Glomerular visceral epithelial cell (primary cell): ENCODE measurements around the gene IL17REL.

ENCODE experiments used
- DNase-seq: peaks from one replicate; pipeline ENCODE4 v3.0.0-alpha.2; 2016; ENCODE audit errors: extremely low spot score

IL17REL gene

DNA sequence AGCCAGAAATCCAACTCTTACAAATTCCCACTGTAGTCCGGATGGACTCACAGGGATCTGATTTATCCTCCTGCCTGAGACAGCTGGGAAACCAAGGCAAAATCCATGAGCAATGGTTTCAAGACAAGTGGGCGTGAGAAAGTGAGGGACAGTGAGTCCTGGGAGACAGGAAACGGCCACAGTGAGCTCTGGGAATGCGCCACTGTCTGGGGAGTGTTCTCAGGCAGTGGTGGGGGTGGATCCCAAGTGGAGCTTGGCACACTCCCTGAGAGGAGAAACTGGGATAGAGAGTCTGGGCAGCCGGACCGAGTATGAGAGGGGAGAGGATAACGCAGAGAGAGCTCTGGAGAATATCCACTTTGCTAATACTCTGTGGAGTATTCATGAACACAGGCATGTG lies 9.8 kb downstream of the IL17REL start:
- DNase-seq = no peak

- no peak for DNase-seq
These were observed 11.0 kb downstream of the IL17REL start for GRCh38 chr22:50001388-50002231.

DNA sequence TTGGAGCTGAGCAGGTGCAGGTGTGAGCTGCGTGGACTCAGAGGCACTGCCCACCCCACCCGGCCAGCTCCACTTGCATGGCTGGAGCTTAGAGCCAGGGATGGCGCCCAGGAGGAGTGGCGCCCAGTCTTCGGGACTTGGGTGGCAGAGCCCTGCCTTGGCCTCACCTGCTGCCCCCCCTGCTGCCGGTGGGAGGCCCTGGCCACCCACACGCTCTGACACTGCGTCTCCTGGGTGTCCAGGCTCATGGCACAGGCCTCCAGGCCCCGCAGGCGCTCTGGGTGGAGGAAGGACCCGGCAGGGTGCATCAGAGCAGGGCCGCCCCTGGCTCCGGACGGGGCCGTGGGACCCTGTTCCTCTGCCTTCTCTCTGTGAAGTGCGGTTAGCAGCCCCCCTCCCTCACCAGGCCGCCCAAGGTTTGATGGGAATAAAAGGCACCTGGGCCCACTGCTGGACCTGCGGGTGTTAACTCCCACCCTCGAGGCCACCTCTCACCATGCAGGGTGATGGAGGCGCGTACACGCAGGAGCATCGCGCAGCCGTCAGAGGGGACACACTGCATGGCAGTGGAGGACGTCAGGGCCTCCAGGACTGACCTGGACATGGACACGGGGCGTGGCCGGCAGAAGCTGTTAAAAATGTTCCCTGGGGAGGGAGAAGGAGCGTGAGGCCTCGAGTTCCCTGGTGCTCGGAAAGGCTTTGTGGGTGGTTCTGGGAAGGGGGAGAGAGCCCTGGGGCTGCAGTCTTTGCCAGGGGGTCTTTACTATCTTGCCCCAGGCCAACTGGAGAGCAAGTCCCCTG lies 11.8 kb downstream of the IL17REL start:
- no peak for DNase-seq

DNA sequence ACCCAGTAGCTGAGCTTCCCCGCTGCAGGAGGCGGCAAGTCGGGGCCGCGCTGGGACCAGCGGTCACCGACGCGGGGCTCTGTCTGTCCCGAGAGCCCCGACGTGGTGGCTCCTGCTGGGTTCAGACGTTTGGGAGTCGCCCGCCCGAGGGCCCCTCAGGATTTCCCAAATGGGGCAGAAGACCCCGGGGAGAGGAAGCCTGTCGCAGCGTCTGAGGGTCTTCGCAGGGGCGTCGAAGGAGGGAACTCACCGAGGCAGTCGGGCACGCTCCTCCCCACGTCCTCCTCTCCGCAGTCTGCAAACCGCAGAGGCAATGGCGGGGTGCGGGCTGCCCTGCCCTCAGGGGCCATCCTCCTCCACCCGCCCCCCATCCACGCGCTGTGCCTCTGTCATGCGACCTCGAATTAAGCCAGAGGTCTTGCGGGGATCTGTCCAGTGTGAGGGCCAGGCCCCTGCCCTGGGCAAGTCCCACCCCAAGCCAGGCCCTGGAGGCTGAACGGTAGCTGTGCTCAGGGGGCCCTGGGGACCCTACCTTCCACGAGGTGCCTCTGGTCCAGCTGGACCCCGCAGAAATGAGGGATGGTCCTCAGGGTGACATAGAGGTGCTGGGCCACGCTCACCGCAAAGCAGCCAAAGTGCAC lies 12.5 kb downstream of the IL17REL start:
- DNase-seq = no peak

DNA sequence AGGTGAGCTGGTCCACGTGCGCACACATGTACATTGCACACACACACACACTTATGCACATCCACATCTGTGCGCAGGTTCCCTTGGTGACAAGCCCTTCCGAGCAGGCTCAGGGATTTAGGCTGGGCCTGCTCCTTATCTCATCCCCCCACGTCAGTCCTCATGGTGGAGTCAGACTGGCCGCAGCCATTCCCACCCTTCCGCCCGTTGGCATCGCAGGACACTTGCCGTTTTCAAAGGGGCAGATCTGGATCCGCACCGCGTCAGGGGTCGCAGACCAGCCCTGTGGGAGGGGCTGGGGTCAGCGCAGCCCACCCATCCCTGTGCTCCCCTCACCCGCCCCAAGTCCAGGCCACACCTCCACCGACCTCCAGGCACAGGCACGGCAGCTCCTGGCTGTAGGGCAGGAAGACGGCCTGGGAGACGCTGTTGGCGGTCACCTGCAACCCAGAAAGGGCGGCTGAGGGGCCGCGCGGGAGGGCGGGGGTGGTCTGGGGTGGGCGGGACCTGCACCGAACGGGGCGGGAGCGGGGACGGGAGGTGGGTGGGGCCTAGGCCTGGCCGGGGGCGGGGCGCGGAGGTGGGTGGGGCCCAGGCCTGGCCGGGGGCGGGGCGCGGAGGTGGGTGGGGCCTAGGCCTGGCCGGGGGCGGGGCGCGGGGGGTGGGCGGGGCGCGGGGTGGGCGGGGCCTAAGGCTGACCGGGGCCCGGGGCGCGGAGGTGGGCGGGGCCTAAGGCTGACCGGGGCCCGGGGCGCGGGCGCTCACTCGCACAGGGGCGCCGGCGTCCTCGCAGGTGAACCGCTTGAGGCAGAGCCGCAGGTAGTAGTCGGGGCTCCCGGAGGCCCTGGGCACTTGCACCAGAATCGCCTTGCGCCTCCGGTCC lies 13.3 kb downstream of the IL17REL start:
- no peak for DNase-seq

- no peak for DNase-seq
These were observed 13.9 kb downstream of the IL17REL start for GRCh38 chr22:49998718-49999062.

DNA sequence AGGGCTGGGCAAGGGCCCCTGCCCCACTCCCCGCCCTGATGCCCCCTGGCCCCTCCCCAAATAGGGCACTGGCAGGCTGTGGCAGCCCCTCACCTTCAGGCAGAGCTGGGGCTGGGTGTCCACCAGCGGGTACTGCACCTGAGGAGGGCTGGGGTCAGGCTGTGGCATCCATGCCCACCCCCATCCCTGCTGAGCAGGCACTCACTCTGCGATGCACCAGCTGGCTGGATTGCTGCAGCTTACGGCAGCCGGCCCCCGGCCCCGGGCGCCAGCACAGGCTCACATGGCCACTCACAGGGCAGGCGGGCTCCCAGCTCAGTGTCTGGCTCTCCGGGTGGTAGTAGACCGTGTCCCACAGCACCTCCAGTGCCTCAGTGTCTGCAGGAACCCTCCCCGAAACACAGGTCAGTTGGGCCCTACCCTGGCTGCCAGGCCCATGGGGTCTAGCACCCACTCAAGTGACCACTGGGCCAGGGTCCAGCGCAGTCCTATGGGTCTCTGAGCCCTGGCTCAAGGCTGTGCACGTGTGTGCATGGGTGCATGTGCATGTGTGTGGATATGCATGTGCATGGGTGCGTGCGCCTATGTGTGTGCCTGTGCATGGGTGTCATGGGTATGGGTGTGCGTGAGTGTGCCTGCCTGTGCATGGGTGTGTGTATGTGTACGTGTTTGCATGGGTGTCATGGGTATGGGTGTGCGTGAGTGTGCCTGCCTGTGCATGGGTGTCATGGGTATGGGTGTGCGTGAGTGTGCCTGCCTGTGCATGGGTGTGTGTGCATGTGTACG lies 14.4 kb downstream of the IL17REL start:
- no peak for DNase-seq

GRCh38 chr22:49997251-49997599 lies 15.3 kb downstream of the IL17REL start:
- DNase-seq = no peak

DNA sequence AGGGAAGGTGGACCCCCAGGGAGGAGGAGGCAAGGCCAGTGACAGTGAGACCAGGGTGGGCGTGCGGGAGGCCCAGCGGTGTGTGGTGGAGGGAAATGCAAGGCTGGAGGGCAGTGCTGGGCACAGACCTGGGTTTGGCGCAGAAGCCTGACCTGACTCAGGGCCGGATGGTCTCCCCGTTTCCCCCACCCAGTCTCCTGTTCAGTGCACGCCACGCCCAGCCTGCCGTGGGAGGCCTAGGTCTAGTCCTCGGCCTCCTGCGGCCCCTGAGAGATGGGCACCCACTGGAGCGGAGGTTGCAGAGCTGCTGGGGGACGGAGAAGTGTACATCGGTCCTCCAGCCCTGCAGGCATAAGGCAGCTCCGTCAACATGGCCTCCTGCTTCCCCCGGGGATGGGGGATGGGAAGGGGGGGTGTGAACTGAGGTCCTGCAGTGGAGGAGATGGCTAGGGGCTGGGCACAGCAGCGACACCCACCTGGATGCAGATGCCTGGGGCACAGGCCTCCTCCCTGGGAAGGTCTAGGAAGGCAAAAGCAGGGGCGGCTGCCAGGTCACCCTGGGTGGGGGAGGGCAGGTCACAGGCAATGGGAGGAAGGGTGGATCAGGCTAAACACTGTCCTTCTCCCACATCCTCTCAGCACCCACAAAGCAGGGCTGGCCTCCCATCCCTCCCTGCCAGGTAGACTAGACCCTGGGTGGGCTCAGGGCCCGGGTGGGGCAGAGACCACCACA lies 15.9 kb downstream of the IL17REL start:
- no peak for DNase-seq

DNA sequence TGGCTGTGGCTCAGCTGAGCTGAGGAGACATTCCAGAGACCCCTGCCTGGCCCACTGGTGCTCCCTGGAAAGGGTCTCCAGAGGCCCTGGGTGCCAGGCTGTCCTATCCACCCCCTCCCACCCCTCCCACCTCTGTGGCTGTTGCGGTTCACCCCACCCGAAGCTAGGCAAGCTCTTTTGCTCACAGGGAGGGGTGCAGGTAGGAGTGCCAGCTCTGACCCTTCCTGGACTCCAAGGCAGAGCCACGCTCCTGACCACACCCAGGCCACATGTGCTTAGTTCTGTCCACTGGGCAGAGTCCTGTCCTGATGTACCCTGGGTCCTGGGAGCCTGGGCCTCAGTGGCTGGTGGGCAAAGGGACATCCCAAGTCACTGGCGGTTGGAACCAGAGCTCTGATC lies 16.4 kb downstream of the IL17REL start:
- DNase-seq = no peak

DNA sequence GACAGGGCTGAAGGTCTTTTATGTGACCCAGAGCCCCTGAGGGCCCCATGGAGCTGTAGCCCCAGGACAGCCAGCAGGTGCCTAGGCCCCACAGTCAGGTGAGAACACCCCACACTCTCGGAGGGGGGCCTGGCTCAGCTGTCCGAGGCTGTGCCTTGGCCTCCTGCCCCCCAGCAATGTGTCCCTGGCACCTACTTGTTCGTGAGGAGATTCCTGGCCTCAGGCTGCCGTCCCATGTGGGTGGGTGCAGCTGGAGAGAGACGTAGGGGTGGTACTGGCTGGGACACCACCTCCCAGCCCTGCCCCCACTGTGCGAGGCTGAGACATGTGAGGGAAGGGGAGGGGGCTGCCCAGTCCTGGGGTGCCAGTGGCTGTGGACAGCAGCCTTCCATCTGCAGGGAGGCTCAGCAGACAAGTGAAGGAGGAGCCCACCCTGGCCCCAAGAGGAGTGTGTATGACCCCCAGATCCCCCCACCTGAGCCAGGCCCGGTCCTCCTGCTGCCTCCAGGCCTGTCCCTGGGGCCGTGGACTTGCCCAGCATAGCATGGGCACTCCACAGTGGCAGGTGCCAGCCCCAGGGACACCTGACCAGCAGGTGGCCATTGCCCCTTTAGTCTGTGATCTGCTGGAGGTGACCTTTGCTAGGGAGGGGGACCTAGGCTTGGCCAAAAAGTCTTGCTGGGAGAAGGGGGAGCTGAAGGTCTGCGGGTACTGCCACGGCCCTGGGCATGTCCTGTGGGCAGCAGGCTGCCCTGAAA lies 17.0 kb downstream of the IL17REL start:
- DNase-seq = no peak

- no peak for DNase-seq
These were observed 17.6 kb downstream of the IL17REL start for GRCh38 chr22:49995041-49995360.

DNA sequence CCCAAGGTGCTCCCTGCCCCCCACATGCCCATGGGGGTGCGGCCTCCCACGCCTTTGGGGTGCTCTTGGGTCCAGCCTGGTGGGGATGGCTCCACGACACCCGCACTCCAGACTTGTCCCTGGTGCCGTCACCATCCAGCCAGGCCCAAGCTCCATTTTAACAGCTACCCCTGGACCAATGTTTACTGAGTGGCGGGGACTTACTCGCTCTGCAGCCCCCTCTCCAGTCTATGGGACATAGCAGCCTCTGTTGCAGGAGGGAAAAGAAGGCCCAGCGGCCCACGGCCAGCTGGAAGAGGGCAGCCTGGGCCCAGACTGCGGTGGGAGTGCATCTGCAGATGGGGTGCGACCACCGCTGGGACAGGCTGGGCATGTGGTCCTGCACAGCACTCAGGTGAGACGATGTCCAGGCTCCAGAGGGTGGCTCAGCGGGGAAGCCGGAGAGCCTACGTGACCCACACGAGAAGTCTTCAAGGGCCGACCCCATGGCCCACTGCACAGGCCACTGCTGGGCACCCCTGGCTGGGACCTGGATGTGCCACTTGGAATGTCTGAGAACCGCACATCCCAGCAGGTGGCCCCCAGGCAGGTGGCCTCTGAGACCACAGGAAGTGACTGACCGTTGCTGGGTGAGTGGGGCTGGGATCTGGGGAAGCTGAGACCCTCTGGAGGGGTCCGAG lies 18.1 kb downstream of the IL17REL start:
- no peak for DNase-seq

DNA sequence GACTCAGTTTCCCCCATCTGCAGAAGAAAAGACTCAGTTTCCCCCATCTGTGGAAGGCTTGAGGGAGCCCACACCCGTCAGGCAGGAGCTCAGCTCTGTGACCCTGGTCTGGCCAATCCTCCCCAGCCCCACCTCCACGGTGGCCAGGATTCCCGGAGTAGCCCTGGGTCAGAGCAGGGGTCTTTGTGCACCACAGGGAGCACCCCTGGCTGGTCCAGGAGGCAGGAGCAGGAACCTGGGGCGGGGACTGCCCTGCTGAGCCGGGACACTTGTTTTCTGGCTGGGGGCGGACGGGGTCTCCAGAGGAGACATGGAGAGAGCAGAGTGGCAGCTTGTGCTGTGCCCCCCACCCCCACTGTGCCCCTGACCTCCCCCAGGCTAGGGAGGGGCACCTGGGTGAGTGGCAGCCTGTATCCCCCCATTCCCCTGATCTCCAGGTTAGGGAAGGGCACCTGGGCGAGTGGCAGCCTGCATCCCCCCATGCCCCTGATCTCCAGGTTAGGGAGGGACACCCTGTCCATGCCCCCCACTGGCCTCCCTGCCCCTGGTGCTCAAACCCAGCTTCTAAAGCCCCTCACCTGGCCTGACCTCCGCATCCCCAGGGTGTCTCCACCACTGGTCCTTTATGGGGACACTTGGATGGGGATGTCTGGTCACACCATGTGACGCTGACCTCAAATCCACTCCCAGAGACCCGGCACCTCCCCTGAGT lies 18.8 kb downstream of the IL17REL start:
- DNase-seq = no peak

DNA sequence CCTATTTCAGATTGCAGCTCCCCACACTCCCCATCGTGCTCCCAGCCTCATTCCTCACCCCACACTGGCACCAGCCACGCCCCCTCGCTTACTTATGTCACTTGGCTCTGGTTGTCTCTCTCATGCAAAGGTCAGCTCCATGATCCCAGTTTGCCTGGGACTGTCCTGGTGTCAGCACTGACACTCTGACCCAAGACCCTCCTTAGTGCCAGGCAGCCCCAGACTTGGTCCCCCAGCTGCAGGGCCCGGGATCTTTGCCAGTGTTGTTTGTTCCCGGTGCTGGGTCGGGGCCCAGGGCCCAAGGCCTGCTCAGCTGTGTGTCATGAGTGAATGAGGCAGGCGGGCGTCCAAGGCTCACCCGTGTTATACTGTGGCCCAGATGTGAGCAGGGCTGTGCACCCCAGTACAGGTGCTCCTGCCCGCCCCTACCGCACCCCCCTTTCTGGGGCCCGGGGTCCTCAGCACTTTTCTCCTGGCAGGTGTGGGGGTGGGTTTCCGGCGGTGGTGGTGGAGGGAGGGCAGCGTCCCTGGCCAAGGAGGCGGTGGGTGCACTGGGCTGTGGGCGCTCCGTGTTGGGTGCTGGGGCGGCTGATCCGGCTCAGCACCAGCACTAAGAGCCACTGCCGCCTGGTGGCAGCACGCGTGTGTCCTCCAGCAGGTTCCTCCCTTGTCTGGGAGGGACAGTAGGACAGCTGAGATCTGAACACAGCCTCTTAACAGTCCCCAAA lies 19.5 kb downstream of the IL17REL start:
- peak; percentile 35 for DNase-seq

- DNase-seq = no peak
These were observed 20.5 kb downstream of the IL17REL start for GRCh38 chr22:49991907-49992533.

GRCh38 chr22:49991167-49991566 lies 21.4 kb downstream of the IL17REL start:
- DNase-seq = no peak
